CD14-positive monocyte (primary cell): ENCODE measurements around the gene PPP3R1. TPM values are rescaled to one million over a fixed set of nuclear protein-coding genes. Genes with fewer than 3 reads are reported as not detected.
A peak's percentile ranks its signal among the peaks of the same experiment; 100 is the strongest.

ENCODE experiments used
- DNase-seq, 3 donors: peaks; one replicate each; pipeline ENCODE4 v3.0.0-alpha.2; 2011 to 2022
- H2AFZ ChIP-seq: 2 replicates; pipeline ENCODE4 v1.6.0; 2012; ENCODE audit warnings: mild to moderate bottlenecking, low read depth, low read length, inconsistent platforms; ENCODE audit not compliant: insufficient read depth, poor library complexity, severe bottlenecking
- H3K27ac ChIP-seq, 2 donors: 1 replicate in 1 of 2; 2 replicates in 1 of 2; pipeline ENCODE4 v1.5.1; 2012 to 2013; ENCODE audit warnings: low read length in 2 of 2, control low read depth in 1 of 2, inconsistent platforms in 1 of 2, low read depth in 1 of 2, mild to moderate bottlenecking in 1 of 2
- H3K27me3 ChIP-seq, 2 donors: one replicate each; pipeline versions ENCODE4 v1.6.0 to v1.6.1; 2011 to 2013; ENCODE audit warnings: low read length in 2 of 2; ENCODE audit not compliant: control insufficient read depth in 2 of 2, insufficient read depth in 2 of 2
- H3K36me3 ChIP-seq, 2 donors: replicated peaks in 1 of 2; 1 replicate in 1 of 2; 2 replicates in 1 of 2; pipeline versions ENCODE4 v1.5.1 to v1.6.1; 2012 to 2013; ENCODE audit warnings: low read length in 2 of 2, control low read depth in 1 of 2, inconsistent platforms in 1 of 2, mild to moderate bottlenecking in 1 of 2; ENCODE audit not compliant: insufficient read depth in 2 of 2, control insufficient read depth in 1 of 2
- H3K4me1 ChIP-seq, 2 donors: 1 replicate in 1 of 2; 2 replicates in 1 of 2; pipeline versions ENCODE4 v1.5.1 to v1.6.1; 2012 to 2013; ENCODE audit warnings: low read length in 2 of 2, control low read depth in 1 of 2, inconsistent platforms in 1 of 2, mild to moderate bottlenecking in 1 of 2, moderate library complexity in 1 of 2; ENCODE audit not compliant: insufficient read depth in 2 of 2, control insufficient read depth in 1 of 2
- H3K4me2 ChIP-seq: replicated peaks from 2 replicates; pipeline ENCODE3; 2012; ENCODE audit warnings: low read length, moderate library complexity, mild to moderate bottlenecking; ENCODE audit not compliant: poor library complexity, severe bottlenecking; ENCODE audit errors: extremely low read depth
- H3K4me3 ChIP-seq, 3 experiments: fragments of 200-600 bp in 1 of 3; sonication (generic) in 1 of 3; replicated peaks in 1 of 3; 1 replicate in 2 of 3; 2 replicates in 1 of 3; pipeline ENCODE4 v1.5.1; 2011 to 2013; ENCODE audit warnings: low read length in 3 of 3, mild to moderate bottlenecking in 3 of 3, control low read depth in 2 of 3, low read depth in 2 of 3, inconsistent platforms in 1 of 3, moderate library complexity in 1 of 3
- H3K79me2 ChIP-seq: 2 replicates; pipeline ENCODE4 v1.6.0; 2012; ENCODE audit warnings: mild to moderate bottlenecking, control low read depth, inconsistent platforms, low read length, moderate library complexity; ENCODE audit not compliant: insufficient read depth
- H3K9ac ChIP-seq: 2 replicates; pipeline ENCODE4 v1.6.0; 2017; ENCODE audit warnings: low read length, mild to moderate bottlenecking; ENCODE audit not compliant: insufficient read depth, poor library complexity, severe bottlenecking
- H3K9me3 ChIP-seq, 2 donors: replicated peaks in 1 of 2; 1 replicate in 1 of 2; 2 replicates in 1 of 2; pipeline versions ENCODE4 v1.5.1 to v1.6.1; 2012 to 2013; ENCODE audit warnings: low read length in 2 of 2, control low read depth in 1 of 2; ENCODE audit not compliant: control insufficient read depth in 1 of 2, insufficient read depth in 1 of 2
- H4K20me1 ChIP-seq: 2 replicates; pipeline ENCODE4 v1.6.0; 2012; ENCODE audit warnings: mild to moderate bottlenecking, low read length, control low read depth, moderate library complexity; ENCODE audit not compliant: insufficient read depth
- H3K27ac Mint-ChIP-seq, 7 donors: one replicate each; pipeline ENCODE4 v1.8.0; 2020; ENCODE audit warnings: mild to moderate bottlenecking in 7 of 7, mixed read lengths in 7 of 7, moderate library complexity in 6 of 7, inconsistent platforms in 2 of 7
- H3K27me3 Mint-ChIP-seq, 3 donors: one replicate each; pipeline ENCODE4 v1.8.0; 2021 to 2022; ENCODE audit warnings: low read depth in 3 of 3, mild to moderate bottlenecking in 3 of 3, mixed read lengths in 3 of 3, moderate library complexity in 3 of 3, inconsistent platforms in 1 of 3
- H3K36me3 Mint-ChIP-seq, 2 donors: one replicate each; pipeline ENCODE4 v1.8.0; 2020; ENCODE audit warnings: mixed read lengths in 2 of 2, inconsistent platforms in 1 of 2, mild to moderate bottlenecking in 1 of 2
- H3K4me1 Mint-ChIP-seq: one replicate; pipeline ENCODE4 v1.8.0; 2020; ENCODE audit warnings: mild to moderate bottlenecking, mixed read lengths
- H3K4me3 Mint-ChIP-seq, 2 donors: one replicate each; pipeline ENCODE4 v1.8.0; 2020; ENCODE audit warnings: mild to moderate bottlenecking in 2 of 2, mixed read lengths in 2 of 2, moderate library complexity in 1 of 2
- H3K9me3 Mint-ChIP-seq, 7 donors: one replicate each; pipeline ENCODE4 v1.8.0; 2020 to 2022; ENCODE audit warnings: mixed read lengths in 7 of 7, mild to moderate bottlenecking in 6 of 7, moderate library complexity in 6 of 7, inconsistent platforms in 2 of 7
- WGBS: methylation state at CpG from one replicate; pipeline ENCODE4 v1.1.5; 2013; ENCODE audit warnings: missing lambda C conversion rate; ENCODE audit not compliant: insufficient coverage; 5-methylcytosine and 5-hydroxymethylcytosine counted together
- intact Hi-C, 2 donors: fragments of 100-400 bp; cut with micrococcal nuclease; formaldehyde crosslinking; loops; one replicate each; pipeline versions ENCODE4 v1.15.0 to v1.15.1; 2023
- polyA plus RNA-seq, 3 donors: library from polyadenylated mRNA; depleted of rRNA in 1 of 3; unstranded in 2 of 3; stranded (reverse) in 1 of 3; fragments of 300-500 nt in 2 of 3; fragments of >200 nt in 1 of 3; fragmentation: Illumina TruSeq in 2 of 3; gene quantifications; 1 replicate in 2 of 3; 2 replicates in 1 of 3; pipeline ENCODE4 v1.2.3, GENCODE V29; 2012 to 2021
- TF ChIP-seq, protein P1 (sequence below): fragments of 200-600 bp; IDR thresholded peaks from one replicate; pipeline ENCODE4 v1.8.0; 2022; ENCODE audit warnings: antibody characterized with exemption, mild to moderate bottlenecking

PPP3R1 gene
- polyA plus RNA-seq, 3 donors: 8.7 to 32.6 (median 10.7) TPM

DNA sequence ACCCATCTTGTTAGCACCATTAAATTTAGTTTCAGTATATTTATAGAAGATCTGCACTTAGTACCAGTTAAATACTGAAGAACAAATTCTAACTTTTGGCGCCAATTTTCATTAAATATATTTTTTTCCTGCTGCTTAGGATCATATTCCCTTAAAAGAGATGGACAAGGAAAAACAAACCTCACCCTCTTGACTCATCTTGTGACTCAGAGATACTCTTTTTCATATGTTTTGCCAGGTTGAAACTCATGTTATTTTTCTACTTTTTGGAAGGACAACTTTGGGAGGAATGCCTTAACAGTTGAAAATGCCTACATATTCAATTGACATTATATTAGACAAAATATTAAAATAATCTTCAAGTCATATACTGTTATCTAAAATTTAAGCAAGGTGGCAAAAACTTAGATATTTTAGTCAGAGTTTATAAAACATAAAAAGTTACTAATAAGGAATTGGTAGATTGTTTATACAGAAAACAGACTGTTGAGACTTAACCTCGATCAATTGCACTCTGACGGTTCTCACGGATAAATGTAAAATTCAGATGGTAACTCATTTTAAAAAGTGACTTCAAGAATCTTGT, 58.5 kb downstream of the PPP3R1 start:
- no peak for DNase-seq
- Histone ChIP-seq H3K36me3 (no peaks in the 10 kb centered on the region), H2AFZ (no peak overlapping the region), H3K27ac (no peak overlapping the region), H3K27me3 (no peaks in the 10 kb centered on the region), H3K9ac (no peak overlapping the region), H3K9me3 (no peaks in the 10 kb centered on the region), H4K20me1 (peaks cover 96% of the 10 kb centered on the region), H3K4me3 (no peak overlapping the region), H3K4me1 (peaks cover 6 to 25% of the 10 kb centered on the region in 2 donors), H3K79me2 (peaks cover 94% of the 10 kb centered on the region), H3K4me2 (no peak overlapping the region)
- H3K4me3 Mint-ChIP-seq: no peak overlapping the region
- H3K9me3 Mint-ChIP-seq: no peaks in the 10 kb centered on the region
- no peak overlapping the region for H3K27ac Mint-ChIP-seq
- peaks cover 36% of the 10 kb centered on the region for H3K4me1 Mint-ChIP-seq
- TF ChIP-seq, protein P1, sequence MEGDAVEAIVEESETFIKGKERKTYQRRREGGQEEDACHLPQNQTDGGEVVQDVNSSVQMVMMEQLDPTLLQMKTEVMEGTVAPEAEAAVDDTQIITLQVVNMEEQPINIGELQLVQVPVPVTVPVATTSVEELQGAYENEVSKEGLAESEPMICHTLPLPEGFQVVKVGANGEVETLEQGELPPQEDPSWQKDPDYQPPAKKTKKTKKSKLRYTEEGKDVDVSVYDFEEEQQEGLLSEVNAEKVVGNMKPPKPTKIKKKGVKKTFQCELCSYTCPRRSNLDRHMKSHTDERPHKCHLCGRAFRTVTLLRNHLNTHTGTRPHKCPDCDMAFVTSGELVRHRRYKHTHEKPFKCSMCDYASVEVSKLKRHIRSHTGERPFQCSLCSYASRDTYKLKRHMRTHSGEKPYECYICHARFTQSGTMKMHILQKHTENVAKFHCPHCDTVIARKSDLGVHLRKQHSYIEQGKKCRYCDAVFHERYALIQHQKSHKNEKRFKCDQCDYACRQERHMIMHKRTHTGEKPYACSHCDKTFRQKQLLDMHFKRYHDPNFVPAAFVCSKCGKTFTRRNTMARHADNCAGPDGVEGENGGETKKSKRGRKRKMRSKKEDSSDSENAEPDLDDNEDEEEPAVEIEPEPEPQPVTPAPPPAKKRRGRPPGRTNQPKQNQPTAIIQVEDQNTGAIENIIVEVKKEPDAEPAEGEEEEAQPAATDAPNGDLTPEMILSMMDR: no peak
- no peaks in the 10 kb centered on the region for H3K27me3 Mint-ChIP-seq
- WGBS: no CpG with 5 or more reads among the region's 4 CpGs
- intact Hi-C loops: loop anchor here in 1 of 2 donors (10.0 kb wide), 2 partner anchors 91 to 241 kb away; no protein-coding TSS in a partner anchor
- no peaks in the 10 kb centered on the region for H3K36me3 Mint-ChIP-seq

DNA sequence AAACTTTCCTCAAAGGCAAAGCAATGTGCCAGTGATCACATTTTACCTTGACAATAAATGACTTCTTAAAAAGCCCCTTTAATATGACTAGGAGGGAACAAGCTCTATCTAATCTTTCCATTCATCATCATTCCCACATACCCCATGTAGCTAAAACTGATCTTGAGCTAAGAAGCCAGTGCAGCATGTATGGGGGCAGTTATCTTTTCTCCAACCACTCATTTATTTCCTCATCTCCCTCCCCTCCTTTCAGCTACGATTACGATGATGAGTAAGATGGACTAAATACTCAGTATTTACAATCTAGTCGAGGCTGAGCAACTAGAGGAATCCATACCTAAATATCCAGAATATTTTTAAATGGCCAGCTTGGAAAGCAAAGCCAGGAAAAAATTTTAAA, 59.2 kb downstream of the PPP3R1 start:
- Mint-ChIP-seq H3K4me3 (no peak overlapping the region), H3K9me3 (no peaks in the 10 kb centered on the region), H3K4me1 (peaks cover 37% of the 10 kb centered on the region), H3K27ac (peak overlapping the region in 2 of 7 donors; percentile 1 to 38), H3K36me3 (peaks cover under 1 to 2% of the 10 kb centered on the region in 2 donors), H3K27me3 (no peaks in the 10 kb centered on the region)
- Histone ChIP-seq H3K36me3 (no peaks in the 10 kb centered on the region), H3K27me3 (no peaks in the 10 kb centered on the region), H3K79me2 (peaks cover 96% of the 10 kb centered on the region), H3K27ac (no peak overlapping the region), H3K4me3 (no peak overlapping the region), H3K4me1 (peaks cover 6 to 25% of the 10 kb centered on the region in 2 donors), H4K20me1 (peaks cover 96% of the 10 kb centered on the region), H3K4me2 (no peak overlapping the region), H2AFZ (no peak overlapping the region), H3K9ac (no peak overlapping the region), H3K9me3 (no peaks in the 10 kb centered on the region)
- WGBS: no CpG with 5 or more reads among the region's 3 CpGs
- intact Hi-C loops: loop anchor here in 1 of 2 donors (10.0 kb wide), 2 partner anchors 92 to 242 kb away; no protein-coding TSS in a partner anchor
- TF ChIP-seq, protein P1: no peak
- DNase-seq: no peak
